AG04449 (cell line): ENCODE data around the gene NR0B2.

Experiments
- CTCF ChIA-PET: fragments of 350-600 bp; formaldehyde crosslinking; extraction: SDS; loops from one replicate; lab custom pipeline; 2021; ENCODE audit warnings: antibody characterized with exemption; lab: Yijun Ruan, JAX
- POLR2A ChIA-PET: fragments of 400-600, 350-600 bp; formaldehyde crosslinking; extraction: SDS; loops from one replicate; lab custom pipeline; 2020; ENCODE audit warnings: antibody characterized with exemption, inconsistent platforms; lab: Yijun Ruan, JAX
- DNase-seq: peaks from one replicate; pipeline ENCODE4 v3.0.0-alpha.2; 2010; ENCODE audit warnings: low read depth, low spot score
- H3K4me3 ChIP-seq: 2 replicates; pipeline ENCODE4 v1.5.1; 2011; ENCODE audit warnings: low read depth, mild to moderate bottlenecking, control low read depth, low read length
- TF ChIP-seq, protein P1 (sequence below): IDR thresholded peaks from one replicate; pipeline ENCODE4 v1.5.1; 2011; ENCODE audit warnings: mild to moderate bottlenecking, moderate library complexity, low read length, control low read depth, inconsistent platforms; ENCODE audit not compliant: insufficient read depth; ENCODE audit errors: missing control alignments

Gene NR0B2

GRCh38 chr1:26942656-26943055 lies 28.9 kb upstream of the NR0B2 start:
- no peak overlapping the region for H3K4me3 ChIP-seq
- no peak for DNase-seq
- POLR2A ChIA-PET, result no interaction called here
- CTCF ChIA-PET, result interaction anchor here (1.0 to 1.4 kb wide), 2 partner anchors 24 kb away, joined by 3 to 6 read pairs; no protein-coding TSS in a partner anchor
- TF ChIP-seq, protein P1, sequence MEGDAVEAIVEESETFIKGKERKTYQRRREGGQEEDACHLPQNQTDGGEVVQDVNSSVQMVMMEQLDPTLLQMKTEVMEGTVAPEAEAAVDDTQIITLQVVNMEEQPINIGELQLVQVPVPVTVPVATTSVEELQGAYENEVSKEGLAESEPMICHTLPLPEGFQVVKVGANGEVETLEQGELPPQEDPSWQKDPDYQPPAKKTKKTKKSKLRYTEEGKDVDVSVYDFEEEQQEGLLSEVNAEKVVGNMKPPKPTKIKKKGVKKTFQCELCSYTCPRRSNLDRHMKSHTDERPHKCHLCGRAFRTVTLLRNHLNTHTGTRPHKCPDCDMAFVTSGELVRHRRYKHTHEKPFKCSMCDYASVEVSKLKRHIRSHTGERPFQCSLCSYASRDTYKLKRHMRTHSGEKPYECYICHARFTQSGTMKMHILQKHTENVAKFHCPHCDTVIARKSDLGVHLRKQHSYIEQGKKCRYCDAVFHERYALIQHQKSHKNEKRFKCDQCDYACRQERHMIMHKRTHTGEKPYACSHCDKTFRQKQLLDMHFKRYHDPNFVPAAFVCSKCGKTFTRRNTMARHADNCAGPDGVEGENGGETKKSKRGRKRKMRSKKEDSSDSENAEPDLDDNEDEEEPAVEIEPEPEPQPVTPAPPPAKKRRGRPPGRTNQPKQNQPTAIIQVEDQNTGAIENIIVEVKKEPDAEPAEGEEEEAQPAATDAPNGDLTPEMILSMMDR, result no peak

GRCh38 chr1:26941311-26941710 lies 27.5 kb upstream of the NR0B2 start:
- H3K4me3 ChIP-seq, result no peak overlapping the region
- TF ChIP-seq, protein P1, result no peak
- CTCF ChIA-PET, result no interaction called here
- POLR2A ChIA-PET, result no interaction called here
- no peak for DNase-seq

GRCh38 chr1:26938659-26939025 lies 24.9 kb upstream of the NR0B2 start:
- no peak overlapping the region for H3K4me3 ChIP-seq
- ChIA-PET POLR2A (no interaction called here), CTCF (no interaction called here)
- TF ChIP-seq, protein P1, result no peak
- no peak for DNase-seq

DNA sequence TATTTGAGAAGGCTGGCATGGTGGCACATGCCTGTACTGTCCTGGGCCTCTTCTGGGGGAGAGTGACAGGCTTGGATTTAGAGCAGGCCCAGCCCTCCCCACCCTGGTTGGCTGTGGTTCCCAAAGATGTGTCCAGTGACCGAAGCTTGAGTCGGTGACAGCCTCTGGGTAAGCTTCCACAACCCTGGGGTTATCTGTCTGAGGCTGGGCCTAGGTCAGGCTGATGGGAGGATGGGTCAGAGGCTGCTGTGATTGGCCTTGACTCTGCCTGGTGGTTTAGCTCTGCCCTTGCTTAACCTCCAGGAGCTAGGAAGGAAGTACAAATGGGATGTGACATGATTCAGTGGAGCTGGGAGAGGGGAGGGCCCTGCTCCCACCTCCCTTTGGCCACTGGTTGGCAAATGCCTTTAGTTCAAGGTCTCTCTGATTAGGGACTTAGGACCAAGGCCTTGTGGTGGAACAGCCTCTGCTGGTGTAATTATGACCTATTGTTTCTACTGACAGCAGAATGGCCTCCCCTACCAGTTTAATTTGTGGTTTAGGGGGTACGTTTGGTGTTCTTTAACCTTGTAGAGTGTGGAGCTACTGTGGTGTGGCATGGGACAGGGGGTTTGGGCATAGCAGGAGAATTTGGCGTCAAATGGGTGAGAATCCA lies 24.4 kb upstream of the NR0B2 start:
- CTCF ChIA-PET, result no interaction called here
- POLR2A ChIA-PET, result no interaction called here
- TF ChIP-seq, protein P1, result no peak
- no peak for DNase-seq
- no peak overlapping the region for H3K4me3 ChIP-seq

GRCh38 chr1:26936823-26937222 lies 23.0 kb upstream of the NR0B2 start:
- TF ChIP-seq, protein P1, result no peak
- H3K4me3 ChIP-seq, result no peak overlapping the region
- CTCF ChIA-PET, result no interaction called here
- DNase-seq, result no peak
- POLR2A ChIA-PET, result no interaction called here

GRCh38 chr1:26932531-26932930 lies 18.8 kb upstream of the NR0B2 start:
- ChIA-PET POLR2A (no interaction called here), CTCF (no interaction called here)
- TF ChIP-seq, protein P1, result no peak
- H3K4me3 ChIP-seq, result no peak overlapping the region
- no peak for DNase-seq
